ENCODE data around the gene RHOT2. TPM values are rescaled to one million over a fixed set of nuclear protein-coding genes. Genes with fewer than 3 reads are reported as not detected.

Gene RHOT2
- total and polyA plus RNA-seq, 10 of the 15 experiments (the other 5 are each of a cell fraction or from before 2014, with no cell fraction given), result 3.7 to 174 (median 69.8) TPM

DNA sequence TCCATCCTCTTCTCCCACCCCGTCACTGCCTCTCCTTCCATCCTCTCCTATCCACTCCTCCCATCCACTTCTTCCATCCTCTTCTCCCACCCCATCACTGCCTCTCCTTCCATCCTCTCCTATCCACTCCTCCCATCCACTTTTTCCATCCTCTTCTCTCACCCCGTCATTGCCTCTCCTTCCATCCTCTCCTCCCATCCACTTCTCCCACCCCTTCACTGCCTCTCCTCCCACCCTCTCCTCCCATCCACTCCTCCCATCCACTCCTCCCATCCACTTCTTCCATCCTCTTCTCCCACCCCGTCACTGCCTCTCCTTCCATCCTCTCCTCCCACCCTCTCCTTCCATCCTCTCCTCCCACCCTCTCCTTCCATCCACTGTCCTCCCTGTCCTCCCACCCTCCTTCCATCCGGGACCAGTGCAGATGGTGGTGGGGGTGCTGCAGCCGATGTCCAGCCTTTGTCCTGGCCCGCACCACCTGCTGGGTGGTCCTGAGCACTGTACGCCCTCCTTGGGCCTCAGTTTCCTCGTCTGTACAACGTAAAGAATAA, 36.0 kb upstream of the RHOT2 start:
- Histone ChIP-seq H3K4me3 (no peak overlapping the region), H3K4me2 (ENCODE audit: control insufficient read depth, insufficient read depth) (no peak overlapping the region), H3K36me3 (ENCODE audit: control insufficient read depth in 2 of 2, insufficient read depth in 2 of 2, low read length in 1 of 2) (peaks cover 0 to 4% of the 10 kb centered on the region in 2 experiments; a peak in 3 of 4 replicates), H3K9me3 (replicated peaks; ENCODE audit: control insufficient read depth, insufficient read depth, low read length) (no peaks in the 10 kb centered on the region), H2AFZ (ENCODE audit: control insufficient read depth, low read depth, low read length) (no peak overlapping the region), H4K20me1 (ENCODE audit: control insufficient read depth, insufficient read depth) (no peaks in the 10 kb centered on the region), H3K27me3 (replicated peaks in 1 of 2; ENCODE audit: control insufficient read depth in 2 of 2, insufficient read depth in 2 of 2, low read length in 1 of 2) (no peaks in the 10 kb centered on the region), H3K27ac (ENCODE audit: control insufficient read depth, insufficient read depth) (no peak overlapping the region), H3K9ac (ENCODE audit: control insufficient read depth, insufficient read depth, low read length) (no peak overlapping the region), H3K79me2 (ENCODE audit: control insufficient read depth, insufficient read depth, low read length) (peaks cover 14% of the 10 kb centered on the region), H3K4me1 (ENCODE audit: control insufficient read depth, insufficient read depth, low read length) (no peaks in the 10 kb centered on the region; the same call in 1 of the 2 replicates)
- TF ChIP-seq, protein P1, sequence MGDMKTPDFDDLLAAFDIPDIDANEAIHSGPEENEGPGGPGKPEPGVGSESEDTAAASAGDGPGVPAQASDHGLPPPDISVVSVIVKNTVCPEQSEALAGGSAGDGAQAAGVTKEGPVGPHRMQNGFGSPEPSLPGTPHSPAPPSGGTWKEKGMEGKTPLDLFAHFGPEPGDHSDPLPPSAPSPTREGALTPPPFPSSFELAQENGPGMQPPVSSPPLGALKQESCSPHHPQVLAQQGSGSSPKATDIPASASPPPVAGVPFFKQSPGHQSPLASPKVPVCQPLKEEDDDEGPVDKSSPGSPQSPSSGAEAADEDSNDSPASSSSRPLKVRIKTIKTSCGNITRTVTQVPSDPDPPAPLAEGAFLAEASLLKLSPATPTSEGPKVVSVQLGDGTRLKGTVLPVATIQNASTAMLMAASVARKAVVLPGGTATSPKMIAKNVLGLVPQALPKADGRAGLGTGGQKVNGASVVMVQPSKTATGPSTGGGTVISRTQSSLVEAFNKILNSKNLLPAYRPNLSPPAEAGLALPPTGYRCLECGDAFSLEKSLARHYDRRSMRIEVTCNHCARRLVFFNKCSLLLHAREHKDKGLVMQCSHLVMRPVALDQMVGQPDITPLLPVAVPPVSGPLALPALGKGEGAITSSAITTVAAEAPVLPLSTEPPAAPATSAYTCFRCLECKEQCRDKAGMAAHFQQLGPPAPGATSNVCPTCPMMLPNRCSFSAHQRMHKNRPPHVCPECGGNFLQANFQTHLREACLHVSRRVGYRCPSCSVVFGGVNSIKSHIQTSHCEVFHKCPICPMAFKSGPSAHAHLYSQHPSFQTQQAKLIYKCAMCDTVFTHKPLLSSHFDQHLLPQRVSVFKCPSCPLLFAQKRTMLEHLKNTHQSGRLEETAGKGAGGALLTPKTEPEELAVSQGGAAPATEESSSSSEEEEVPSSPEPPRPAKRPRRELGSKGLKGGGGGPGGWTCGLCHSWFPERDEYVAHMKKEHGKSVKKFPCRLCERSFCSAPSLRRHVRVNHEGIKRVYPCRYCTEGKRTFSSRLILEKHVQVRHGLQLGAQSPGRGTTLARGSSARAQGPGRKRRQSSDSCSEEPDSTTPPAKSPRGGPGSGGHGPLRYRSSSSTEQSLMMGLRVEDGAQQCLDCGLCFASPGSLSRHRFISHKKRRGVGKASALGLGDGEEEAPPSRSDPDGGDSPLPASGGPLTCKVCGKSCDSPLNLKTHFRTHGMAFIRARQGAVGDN (IDR thresholded peaks at IDR 0.05), result no peak
- TF ChIP-seq, protein P2, sequence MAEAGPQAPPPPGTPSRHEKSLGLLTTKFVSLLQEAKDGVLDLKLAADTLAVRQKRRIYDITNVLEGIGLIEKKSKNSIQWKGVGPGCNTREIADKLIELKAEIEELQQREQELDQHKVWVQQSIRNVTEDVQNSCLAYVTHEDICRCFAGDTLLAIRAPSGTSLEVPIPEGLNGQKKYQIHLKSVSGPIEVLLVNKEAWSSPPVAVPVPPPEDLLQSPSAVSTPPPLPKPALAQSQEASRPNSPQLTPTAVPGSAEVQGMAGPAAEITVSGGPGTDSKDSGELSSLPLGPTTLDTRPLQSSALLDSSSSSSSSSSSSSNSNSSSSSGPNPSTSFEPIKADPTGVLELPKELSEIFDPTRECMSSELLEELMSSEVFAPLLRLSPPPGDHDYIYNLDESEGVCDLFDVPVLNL (IDR thresholded peaks at IDR 0.05; ENCODE audit: low read depth, low read length), result no peak
- TF ChIP-seq MTA2 (IDR thresholded peaks at IDR 0.05; ENCODE audit: low read depth) (no peak), BCL11A (IDR thresholded peaks at IDR 0.05; ENCODE audit: low read depth, low read length) (no peak), IKZF1 (conservative IDR thresholded peaks at IDR 0.05) (no peak), ZNF207 (IDR thresholded peaks at IDR 0.05; ENCODE audit: borderline replicate concordance) (no peak), EP300 (IDR thresholded peaks at IDR 0.05; ENCODE audit: borderline replicate concordance in 1 of 2, control insufficient read depth in 1 of 2, low read depth in 2 of 2, low read length in 2 of 2) (no peak), CBFB (IDR thresholded peaks at IDR 0.05; ENCODE audit: low read depth) (no peak), FOXM1 (IDR thresholded peaks at IDR 0.05; ENCODE audit: low read depth, low read length) (no peak), ZNF384 (IDR thresholded peaks at IDR 0.05; ENCODE audit: borderline replicate concordance, low read depth, low read length) (no peak), ZNF217 (IDR thresholded peaks at IDR 0.05) (no peak), SREBF2 (IDR thresholded peaks at IDR 0.05; ENCODE audit: low read length) (no peak), ZNF622 (IDR thresholded peaks at IDR 0.05) (no peak), ZNF274 (IDR thresholded peaks at IDR 0.05; ENCODE audit: insufficient read depth, insufficient read length) (no peak)
- TF ChIP-seq, protein P3, sequence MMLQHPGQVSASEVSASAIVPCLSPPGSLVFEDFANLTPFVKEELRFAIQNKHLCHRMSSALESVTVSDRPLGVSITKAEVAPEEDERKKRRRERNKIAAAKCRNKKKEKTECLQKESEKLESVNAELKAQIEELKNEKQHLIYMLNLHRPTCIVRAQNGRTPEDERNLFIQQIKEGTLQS (IDR thresholded peaks at IDR 0.05; ENCODE audit: borderline replicate concordance, extremely low read depth, low read depth, low read length), result no peak
- in situ Hi-C loops (cut with MboI), result no loop called here
- ChIA-PET RAD21 (ENCODE audit: unreplicated experiment) (no interaction called here), POLR2A (no interaction called here), SMC1A (ENCODE audit: uncharacterized antibody, unreplicated experiment) (no interaction called here), CTCF (no interaction called here)
- intact Hi-C loops (cut with micrococcal nuclease; ENCODE audit: unreplicated experiment), result no loop called here
- DNase-seq (ENCODE audit: low read depth, low spot score) (no peak), ATAC-seq (no peak), FAIRE-seq (no peak)
- BruUV-seq (replicated peaks), result no TSS peak
- 94% methylated on average over 6 of the region's 9 CpGs for WGBS (ENCODE audit: insufficient coverage, insufficient replicate concordance, low lambda C conversion rate, missing lambda C conversion rate)

All from GM12878 (cell line).